Neural cell (in vitro differentiated cells): ENCODE data around the gene RAB11FIP3. TPM values are rescaled to one million over a fixed set of nuclear protein-coding genes. Genes with fewer than 3 reads are reported as not detected.

Source experiments
- H2AFZ ChIP-seq: fragments of 200-600, 300-800 bp; sonication (generic), shearing (Covaris generic); 2 replicates; pipeline ENCODE4 v1.6.0; 2014; ENCODE audit warnings: low read depth, mild to moderate bottlenecking, antibody characterized with exemption, low read length, moderate library complexity
- H3F3A ChIP-seq: fragments of 200-600 bp; shearing (Covaris generic); 2 replicates; pipeline ENCODE4 v1.6.1; 2016; ENCODE audit warnings: mild to moderate bottlenecking, moderate library complexity, mixed read lengths, antibody characterized with exemption, low read length; ENCODE audit not compliant: insufficient read depth, poor library complexity, severe bottlenecking
- H3K27ac ChIP-seq: fragments of 200-600, 300-800 bp; sonication (generic), shearing (Covaris generic); 2 replicates; pipeline ENCODE4 v1.5.1; 2014; ENCODE audit warnings: mild to moderate bottlenecking, low read length, moderate library complexity
- H3K27me3 ChIP-seq: fragments of 300-800, 200-600 bp; sonication (generic), shearing (Covaris generic); 2 replicates; pipeline ENCODE4 v1.6.0; 2014; ENCODE audit warnings: mild to moderate bottlenecking, low read depth, low read length, moderate library complexity; ENCODE audit not compliant: insufficient read depth
- H3K36me3 ChIP-seq: fragments of 300-800, 200-600 bp; sonication (generic), shearing (Covaris generic); 2 replicates; pipeline ENCODE4 v1.5.1; 2014; ENCODE audit warnings: mild to moderate bottlenecking, antibody characterized with exemption, low read length, moderate library complexity; ENCODE audit not compliant: insufficient read depth
- H3K4me2 ChIP-seq: fragments of 300-800, 200-600 bp; sonication (generic), shearing (Covaris generic); 2 replicates; pipeline ENCODE4 v1.6.0; 2014; ENCODE audit warnings: mild to moderate bottlenecking, low read length
- H3K4me3 ChIP-seq: fragments of 300-800, 200-600 bp; sonication (generic), shearing (Covaris generic); 2 replicates; pipeline ENCODE4 v1.5.1; 2014; ENCODE audit warnings: mild to moderate bottlenecking, low read length, moderate library complexity
- H3K79me2 ChIP-seq: fragments of 200-600 bp; shearing (Covaris generic); replicated peaks from 2 replicates; pipeline ENCODE4 v1.6.0; 2014; ENCODE audit warnings: mild to moderate bottlenecking, low read length, moderate library complexity; ENCODE audit not compliant: insufficient read depth
- H3K9ac ChIP-seq: fragments of 300-800, 200-600 bp; sonication (generic), shearing (Covaris generic); 2 replicates; pipeline ENCODE4 v1.6.1; 2016; ENCODE audit warnings: mild to moderate bottlenecking, low read length, mixed read lengths
- H3K9me2 ChIP-seq: fragments of 200-600 bp; shearing (Covaris generic); 2 replicates; pipeline ENCODE4 v1.6.1; 2016; ENCODE audit warnings: mild to moderate bottlenecking, low read length, mixed read lengths; ENCODE audit not compliant: insufficient read depth
- H3K9me3 ChIP-seq: fragments of 200-600, 300-800 bp; sonication (generic), shearing (Covaris generic); 2 replicates; pipeline ENCODE4 v1.6.1; 2016; ENCODE audit warnings: mild to moderate bottlenecking, mixed run types, low read length, moderate library complexity, mixed read lengths
- H4K20me1 ChIP-seq: fragments of 200-600 bp; shearing (Covaris generic); 2 replicates; pipeline ENCODE4 v1.6.1; 2016; ENCODE audit warnings: mild to moderate bottlenecking, mixed run types; ENCODE audit not compliant: insufficient read depth
- CTCF ChIP-seq: fragments of 450-650 bp; IDR thresholded peaks from 2 replicates; pipeline ENCODE4 v1.5.1; 2014; ENCODE audit warnings: antibody characterized with exemption, mild to moderate bottlenecking, moderate library complexity; ENCODE audit not compliant: poor library complexity, severe bottlenecking
- EP300 ChIP-seq: fragments of 450-650 bp; conservative IDR thresholded peaks from 2 replicates; pipeline ENCODE4 v1.6.1; 2014; ENCODE audit warnings: antibody characterized with exemption, mild to moderate bottlenecking, moderate library complexity; ENCODE audit not compliant: poor library complexity, severe bottlenecking
- EZH2 ChIP-seq: fragments of 200-600, 300-800 bp; shearing (Covaris generic), sonication (generic); IDR thresholded peaks from 2 replicates; pipeline ENCODE4 v1.6.1; 2014; ENCODE audit warnings: antibody characterized with exemption, low read length, borderline replicate concordance, mild to moderate bottlenecking; ENCODE audit not compliant: insufficient read depth, poor library complexity, severe bottlenecking
- MXI1 ChIP-seq: fragments of 450-650 bp; conservative IDR thresholded peaks from 2 replicates; pipeline ENCODE4 v1.6.1; 2014; ENCODE audit warnings: antibody characterized with exemption, mild to moderate bottlenecking; ENCODE audit not compliant: poor library complexity, severe bottlenecking
- POLR2AphosphoS5 ChIP-seq: IDR thresholded peaks from 2 replicates; pipeline ENCODE4 v1.6.1; 2012
- RAD21 ChIP-seq: fragments of 450-650 bp; conservative IDR thresholded peaks from 2 replicates; pipeline ENCODE4 v1.6.1; 2014; ENCODE audit warnings: antibody characterized with exemption, mild to moderate bottlenecking, moderate library complexity
- REST ChIP-seq: IDR thresholded peaks from 2 replicates; pipeline ENCODE4 v1.6.1; 2012; ENCODE audit warnings: borderline replicate concordance
- SMC3 ChIP-seq: fragments of 450-650 bp; conservative IDR thresholded peaks from 2 replicates; pipeline ENCODE4 v1.6.1; 2014; ENCODE audit warnings: antibody characterized with exemption, mild to moderate bottlenecking, moderate library complexity; ENCODE audit not compliant: poor library complexity
- TAF1 ChIP-seq: IDR thresholded peaks from 2 replicates; pipeline ENCODE4 v1.6.1; 2012; ENCODE audit warnings: low read depth
- polyA plus RNA-seq: library from polyadenylated mRNA; depleted of rRNA; stranded (reverse); fragments of >200 nt; gene quantifications from 2 replicates; pipeline ENCODE4 v1.2.3, GENCODE V29; 2014

Gene RAB11FIP3
- polyA plus RNA-seq, 1 donor from 2014 or later, result 55.0 TPM

- H3K9ac ChIP-seq, result no peak overlapping the region
- H2AFZ ChIP-seq, result no peak overlapping the region
- H4K20me1 ChIP-seq, result no peaks in the 10 kb centered on the region
- no peaks in the 10 kb centered on the region for H3F3A ChIP-seq
- no peak overlapping the region for H3K27ac ChIP-seq
- no peaks in the 10 kb centered on the region for H3K36me3 ChIP-seq
- H3K4me2 ChIP-seq, result no peak overlapping the region
- TF ChIP-seq POLR2AphosphoS5 (no peak), REST (no peak), SMC3 (no peak), MXI1 (no peak), CTCF (no peak), EZH2 (no peak), RAD21 (no peak), TAF1 (no peak), EP300 (no peak)
- H3K9me2 ChIP-seq, result no peaks in the 10 kb centered on the region
- no peaks in the 10 kb centered on the region for H3K27me3 ChIP-seq
- H3K4me3 ChIP-seq, result no peak overlapping the region
- H3K79me2 ChIP-seq, result no peaks in the 10 kb centered on the region
- H3K9me3 ChIP-seq, result no peaks in the 10 kb centered on the region
Measured at GRCh38 chr16:536746-537145, 111.3 kb downstream of the RAB11FIP3 start.

GRCh38 chr16:537415-538335 lies 112.2 kb downstream of the RAB11FIP3 start:
- Histone ChIP-seq H2AFZ (no peak overlapping the region), H3K36me3 (no peaks in the 10 kb centered on the region), H3K4me2 (no peak overlapping the region), H3K9ac (no peak overlapping the region), H3K79me2 (no peaks in the 10 kb centered on the region), H3K9me3 (no peaks in the 10 kb centered on the region), H3K4me3 (no peak overlapping the region), H3K9me2 (no peaks in the 10 kb centered on the region), H3K27me3 (no peaks in the 10 kb centered on the region), H3F3A (no peaks in the 10 kb centered on the region), H3K27ac (no peak overlapping the region), H4K20me1 (no peaks in the 10 kb centered on the region)
- TF ChIP-seq CTCF, result no peak
- no peak for TF ChIP-seq RAD21
- no peak for TF ChIP-seq REST
